Prostate gland (tissue), 2 donors: ENCODE measurements around the gene TAF11L10.

ENCODE experiments used
- POLR2AphosphoS5 ChIP-seq: sonication (generic); formaldehyde crosslinking; IDR thresholded peaks from one replicate; pipeline ENCODE4 v1.6.1; 2017; ENCODE audit warnings: antibody characterized with exemption
- TF ChIP-seq, protein P1 (sequence below), 4 experiments: fragments of 200-600 bp in 2 of 4; fragments of 450-650 bp in 2 of 4; sonication (generic) in 2 of 4; IDR thresholded peaks; 1 replicate in 3 of 4; 2 replicates in 1 of 4; pipeline ENCODE4 v1.5.1; 2016 to 2019; ENCODE audit warnings: antibody characterized with exemption in 4 of 4, mild to moderate bottlenecking in 2 of 4, moderate library complexity in 2 of 4

DNA sequence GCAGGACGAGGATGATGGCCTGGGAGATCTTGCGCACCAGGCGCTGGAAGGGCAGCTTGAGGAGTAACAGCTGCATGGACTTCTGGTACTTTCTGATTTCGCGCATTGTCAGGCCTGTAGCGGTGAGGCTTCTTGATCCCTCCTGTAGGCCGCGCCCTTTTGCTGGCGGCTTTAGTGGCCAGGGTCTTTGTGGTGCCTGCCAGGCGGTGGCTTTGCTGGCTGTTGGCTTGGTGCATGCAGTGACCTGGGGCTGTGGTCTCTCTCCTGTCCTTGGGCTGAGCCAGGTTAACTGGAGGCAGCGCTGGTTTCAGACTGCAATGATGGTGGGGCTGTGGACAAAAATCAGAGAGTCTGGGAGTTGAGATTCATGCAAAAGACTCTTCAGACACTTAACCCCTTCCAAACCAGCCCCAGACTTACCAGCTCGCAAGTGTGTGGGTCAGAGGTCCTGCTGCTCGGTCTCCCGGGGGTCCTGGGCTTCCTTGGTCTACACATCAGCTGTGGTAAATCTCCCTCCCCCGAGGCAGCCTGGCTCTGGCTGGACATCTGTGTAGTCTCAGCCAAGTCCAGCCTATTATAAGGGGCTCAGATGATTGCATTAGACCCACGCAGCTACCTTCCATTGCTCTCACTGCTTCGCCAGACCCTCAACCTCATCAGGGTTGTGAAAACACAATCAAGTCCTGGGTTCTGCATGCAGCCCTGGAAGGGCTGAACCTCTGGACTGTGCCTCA, 17.4 kb upstream of the TAF11L10 start:
- TF ChIP-seq, protein P1, sequence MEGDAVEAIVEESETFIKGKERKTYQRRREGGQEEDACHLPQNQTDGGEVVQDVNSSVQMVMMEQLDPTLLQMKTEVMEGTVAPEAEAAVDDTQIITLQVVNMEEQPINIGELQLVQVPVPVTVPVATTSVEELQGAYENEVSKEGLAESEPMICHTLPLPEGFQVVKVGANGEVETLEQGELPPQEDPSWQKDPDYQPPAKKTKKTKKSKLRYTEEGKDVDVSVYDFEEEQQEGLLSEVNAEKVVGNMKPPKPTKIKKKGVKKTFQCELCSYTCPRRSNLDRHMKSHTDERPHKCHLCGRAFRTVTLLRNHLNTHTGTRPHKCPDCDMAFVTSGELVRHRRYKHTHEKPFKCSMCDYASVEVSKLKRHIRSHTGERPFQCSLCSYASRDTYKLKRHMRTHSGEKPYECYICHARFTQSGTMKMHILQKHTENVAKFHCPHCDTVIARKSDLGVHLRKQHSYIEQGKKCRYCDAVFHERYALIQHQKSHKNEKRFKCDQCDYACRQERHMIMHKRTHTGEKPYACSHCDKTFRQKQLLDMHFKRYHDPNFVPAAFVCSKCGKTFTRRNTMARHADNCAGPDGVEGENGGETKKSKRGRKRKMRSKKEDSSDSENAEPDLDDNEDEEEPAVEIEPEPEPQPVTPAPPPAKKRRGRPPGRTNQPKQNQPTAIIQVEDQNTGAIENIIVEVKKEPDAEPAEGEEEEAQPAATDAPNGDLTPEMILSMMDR (IDR thresholded peaks at IDR 0.05) = no peak
- TF ChIP-seq POLR2AphosphoS5 = no peak
